ENCODE results near the gene MAP4K3. TPM values are rescaled to one million over a fixed set of nuclear protein-coding genes. Genes with fewer than 3 reads are reported as not detected.

Gene MAP4K3
- total RNA-seq, 1 experiment from 2014 or later, result 21.4 TPM

DNA sequence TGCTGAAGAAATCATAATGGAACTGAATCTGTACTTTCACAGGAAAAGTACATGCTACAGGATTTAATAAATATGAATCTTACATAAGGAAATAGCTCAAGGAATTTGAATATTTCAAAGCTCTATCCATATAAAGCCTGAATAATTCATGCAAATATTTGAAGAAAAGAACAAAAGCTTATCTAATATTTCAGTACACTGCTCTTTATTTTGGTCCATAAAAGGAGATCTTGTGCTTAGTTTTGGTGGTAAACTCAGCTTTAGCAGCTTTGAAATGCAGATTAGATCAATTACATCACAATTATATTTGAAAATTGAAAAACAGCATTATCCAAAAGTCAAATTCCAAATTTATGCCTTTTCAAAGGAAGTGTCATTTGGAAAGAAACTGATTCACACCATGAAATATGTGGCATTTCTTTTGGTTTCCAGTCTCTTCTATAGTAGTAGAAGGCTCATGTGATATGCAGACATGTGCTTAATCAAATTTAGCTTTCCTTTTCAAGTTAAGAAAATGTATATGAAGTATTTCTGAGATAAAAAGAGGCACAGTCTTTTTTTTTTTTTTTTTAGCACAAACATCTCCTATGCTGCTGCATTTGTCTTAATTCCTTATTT lies 42.1 kb upstream of the MAP4K3 start:
- Histone ChIP-seq H3K9me3 (ENCODE audit: control insufficient read depth in 1 of 2, insufficient read depth in 1 of 2, low read depth in 1 of 2, low read length in 2 of 2) (no peaks in the 10 kb centered on the region), H3K4me2 (ENCODE audit: low read length) (no peak overlapping the region), H3K27ac (ENCODE audit: low read depth, low read length) (no peak overlapping the region), H3K27me3 (ENCODE audit: insufficient read depth, low read length) (no peaks in the 10 kb centered on the region), H3K9me2 (ENCODE audit: insufficient read depth) (no peaks in the 10 kb centered on the region), H3K79me2 (ENCODE audit: insufficient read depth, low read length) (no peaks in the 10 kb centered on the region), H2AFZ (ENCODE audit: low read depth, low read length, poor library complexity, severe bottlenecking) (no peak overlapping the region), H3K36me3 (ENCODE audit: control insufficient read depth in 1 of 2, insufficient read depth in 2 of 2, low read length in 2 of 2) (no peaks in the 10 kb centered on the region), H3K4me3 (replicated peaks in 1 of 2; ENCODE audit: low read depth in 1 of 2, low read length in 2 of 2) (no peak overlapping the region), H3K9ac (ENCODE audit: low read length) (no peak overlapping the region), H3K4me1 (ENCODE audit: control insufficient read depth in 1 of 2, insufficient read depth in 2 of 2, low read length in 2 of 2) (peaks cover 6 to 8% of the 10 kb centered on the region in 2 experiments; a peak in 3 of 4 replicates), H4K20me1 (ENCODE audit: insufficient read depth) (no peaks in the 10 kb centered on the region)
- no peak for TF ChIP-seq SIN3A (IDR thresholded peaks at IDR 0.05; ENCODE audit: low read depth)
- no peak for TF ChIP-seq CEBPB (IDR thresholded peaks at IDR 0.05; ENCODE audit: low read depth)
- TF ChIP-seq FOSL1 (IDR thresholded peaks at IDR 0.05; ENCODE audit: low read depth), result no peak
- TF ChIP-seq, protein P1, sequence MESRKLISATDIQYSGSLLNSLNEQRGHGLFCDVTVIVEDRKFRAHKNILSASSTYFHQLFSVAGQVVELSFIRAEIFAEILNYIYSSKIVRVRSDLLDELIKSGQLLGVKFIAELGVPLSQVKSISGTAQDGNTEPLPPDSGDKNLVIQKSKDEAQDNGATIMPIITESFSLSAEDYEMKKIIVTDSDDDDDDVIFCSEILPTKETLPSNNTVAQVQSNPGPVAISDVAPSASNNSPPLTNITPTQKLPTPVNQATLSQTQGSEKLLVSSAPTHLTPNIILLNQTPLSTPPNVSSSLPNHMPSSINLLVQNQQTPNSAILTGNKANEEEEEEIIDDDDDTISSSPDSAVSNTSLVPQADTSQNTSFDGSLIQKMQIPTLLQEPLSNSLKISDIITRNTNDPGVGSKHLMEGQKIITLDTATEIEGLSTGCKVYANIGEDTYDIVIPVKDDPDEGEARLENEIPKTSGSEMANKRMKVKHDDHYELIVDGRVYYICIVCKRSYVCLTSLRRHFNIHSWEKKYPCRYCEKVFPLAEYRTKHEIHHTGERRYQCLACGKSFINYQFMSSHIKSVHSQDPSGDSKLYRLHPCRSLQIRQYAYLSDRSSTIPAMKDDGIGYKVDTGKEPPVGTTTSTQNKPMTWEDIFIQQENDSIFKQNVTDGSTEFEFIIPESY (IDR thresholded peaks at IDR 0.05; ENCODE audit: extremely low read depth, insufficient replicate concordance, low read length), result no peak
- TF ChIP-seq, protein P2, sequence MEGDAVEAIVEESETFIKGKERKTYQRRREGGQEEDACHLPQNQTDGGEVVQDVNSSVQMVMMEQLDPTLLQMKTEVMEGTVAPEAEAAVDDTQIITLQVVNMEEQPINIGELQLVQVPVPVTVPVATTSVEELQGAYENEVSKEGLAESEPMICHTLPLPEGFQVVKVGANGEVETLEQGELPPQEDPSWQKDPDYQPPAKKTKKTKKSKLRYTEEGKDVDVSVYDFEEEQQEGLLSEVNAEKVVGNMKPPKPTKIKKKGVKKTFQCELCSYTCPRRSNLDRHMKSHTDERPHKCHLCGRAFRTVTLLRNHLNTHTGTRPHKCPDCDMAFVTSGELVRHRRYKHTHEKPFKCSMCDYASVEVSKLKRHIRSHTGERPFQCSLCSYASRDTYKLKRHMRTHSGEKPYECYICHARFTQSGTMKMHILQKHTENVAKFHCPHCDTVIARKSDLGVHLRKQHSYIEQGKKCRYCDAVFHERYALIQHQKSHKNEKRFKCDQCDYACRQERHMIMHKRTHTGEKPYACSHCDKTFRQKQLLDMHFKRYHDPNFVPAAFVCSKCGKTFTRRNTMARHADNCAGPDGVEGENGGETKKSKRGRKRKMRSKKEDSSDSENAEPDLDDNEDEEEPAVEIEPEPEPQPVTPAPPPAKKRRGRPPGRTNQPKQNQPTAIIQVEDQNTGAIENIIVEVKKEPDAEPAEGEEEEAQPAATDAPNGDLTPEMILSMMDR (IDR thresholded peaks at IDR 0.05 in 2 of 3, conservative IDR thresholded peaks at IDR 0.05 in 1 of 3; ENCODE audit: borderline replicate concordance in 1 of 3, insufficient read depth in 1 of 3, low read depth in 2 of 3, low read length in 2 of 3), result no peak
- TF ChIP-seq, protein P3, sequence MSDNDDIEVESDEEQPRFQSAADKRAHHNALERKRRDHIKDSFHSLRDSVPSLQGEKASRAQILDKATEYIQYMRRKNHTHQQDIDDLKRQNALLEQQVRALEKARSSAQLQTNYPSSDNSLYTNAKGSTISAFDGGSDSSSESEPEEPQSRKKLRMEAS (IDR thresholded peaks at IDR 0.05), result no peak
- TF ChIP-seq, protein P4, sequence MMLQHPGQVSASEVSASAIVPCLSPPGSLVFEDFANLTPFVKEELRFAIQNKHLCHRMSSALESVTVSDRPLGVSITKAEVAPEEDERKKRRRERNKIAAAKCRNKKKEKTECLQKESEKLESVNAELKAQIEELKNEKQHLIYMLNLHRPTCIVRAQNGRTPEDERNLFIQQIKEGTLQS (IDR thresholded peaks at IDR 0.05), result no peak
- TF ChIP-seq CBX3 (IDR thresholded peaks at IDR 0.05; ENCODE audit: low read depth), result no peak
- no peak for TF ChIP-seq POLR2A (IDR thresholded peaks at IDR 0.05; ENCODE audit: borderline replicate concordance, extremely low read depth, insufficient read depth, insufficient read length)
- TF ChIP-seq ZFX (IDR thresholded peaks at IDR 0.05), result no peak
- TF ChIP-seq ELF1 (IDR thresholded peaks at IDR 0.05; ENCODE audit: borderline replicate concordance, low read depth), result no peak
- ATAC-seq (no peak), DNase-seq (ENCODE audit: low read depth, low spot score) (no peak)
- CTCF ChIA-PET, result no interaction called here
- POLR2A ChIA-PET, result no interaction called here
- intact Hi-C loops (cut with micrococcal nuclease), result no loop called here
- RAD21 ChIA-PET (ENCODE audit: low non-redundant PET in 1 of 2, low total read pairs in 2 of 2, uncharacterized antibody in 2 of 2, unreplicated experiment in 2 of 2), result interaction anchor here in 1 of 2 experiments (0.7 kb wide), 1 partner anchor 13 kb away, joined by 5 read pairs; no protein-coding TSS in a partner anchor
- no TSS peak for BruUV-seq (replicated peaks)
